ENCODE data around the gene SGF29. TPM values are rescaled to one million over a fixed set of nuclear protein-coding genes. Genes with fewer than 3 reads are reported as not detected.

SGF29 gene
- total RNA-seq, 1 experiment from 2014 or later = 23.5 TPM

GRCh38 chr16:28589930-28590329 is 36.2 kb downstream of the SGF29 start:
- H3K4me1 Mint-ChIP-seq (ENCODE audit: insufficient read depth, unreplicated experiment) = peaks cover 7% of the 10 kb centered on the region
- no peaks in the 10 kb centered on the region for H3K9me3 Mint-ChIP-seq (ENCODE audit: unreplicated experiment)
- no peaks in the 10 kb centered on the region for H3K27me3 Mint-ChIP-seq (ENCODE audit: insufficient read depth, unreplicated experiment)
- no peak for TF ChIP-seq CTCF (IDR thresholded peaks at IDR 0.05; ENCODE audit: unreplicated experiment)
- H3K4me3 Mint-ChIP-seq (ENCODE audit: unreplicated experiment) = no peak overlapping the region
- BruUV-seq (replicated peaks) = no TSS peak
- ChIA-PET POLR2A (no interaction called here), CTCF (no interaction called here)
- H3K36me3 Mint-ChIP-seq (ENCODE audit: insufficient read depth, unreplicated experiment) = peaks cover 23% of the 10 kb centered on the region
- H3K27ac Mint-ChIP-seq (ENCODE audit: low read depth, unreplicated experiment) = no peak overlapping the region
- intact Hi-C loops (cut with micrococcal nuclease) = no loop called here
- no peak for DNase-seq (ENCODE audit: unreplicated experiment)

- TF ChIP-seq CTCF (IDR thresholded peaks at IDR 0.05; ENCODE audit: unreplicated experiment) = no peak
- Mint-ChIP-seq H3K4me3 (ENCODE audit: unreplicated experiment) (no peak overlapping the region), H3K27ac (ENCODE audit: low read depth, unreplicated experiment) (no peak overlapping the region), H3K27me3 (ENCODE audit: insufficient read depth, unreplicated experiment) (no peaks in the 10 kb centered on the region), H3K4me1 (ENCODE audit: insufficient read depth, unreplicated experiment) (peaks cover 7% of the 10 kb centered on the region), H3K36me3 (ENCODE audit: insufficient read depth, unreplicated experiment) (peaks cover 18% of the 10 kb centered on the region), H3K9me3 (ENCODE audit: unreplicated experiment) (no peaks in the 10 kb centered on the region)
- POLR2A ChIA-PET = no interaction called here
- DNase-seq (ENCODE audit: unreplicated experiment) = no peak
- no TSS peak for BruUV-seq (replicated peaks)
- intact Hi-C loops (cut with micrococcal nuclease) = no loop called here
- CTCF ChIA-PET = interaction anchor here (0.8 to 2.0 kb wide), 2 partner anchors 26 to 37 kb away, joined by 3 to 6 read pairs; partner anchors contain the start of gene SGF29
Observed at GRCh38 chr16:28590384-28591340, 36.9 kb downstream of the SGF29 start.

- CTCF ChIA-PET = interaction anchor here (0.8 to 2.0 kb wide), 2 partner anchors 25 to 37 kb away, joined by 3 to 6 read pairs; partner anchors contain the start of gene SGF29
- DNase-seq (ENCODE audit: unreplicated experiment) = no peak
- H3K27ac Mint-ChIP-seq (ENCODE audit: low read depth, unreplicated experiment) = no peak overlapping the region
- no peak overlapping the region for H3K4me3 Mint-ChIP-seq (ENCODE audit: unreplicated experiment)
- no peaks in the 10 kb centered on the region for H3K9me3 Mint-ChIP-seq (ENCODE audit: unreplicated experiment)
- no TSS peak for BruUV-seq (replicated peaks)
- POLR2A ChIA-PET = interaction anchor here (1.2 kb wide), 1 partner anchor 13 kb away, joined by 4 read pairs; no protein-coding TSS in a partner anchor
- intact Hi-C loops (cut with micrococcal nuclease) = no loop called here
- TF ChIP-seq CTCF (IDR thresholded peaks at IDR 0.05; ENCODE audit: unreplicated experiment) = no peak
- H3K4me1 Mint-ChIP-seq (ENCODE audit: insufficient read depth, unreplicated experiment) = peaks cover 10% of the 10 kb centered on the region
- H3K27me3 Mint-ChIP-seq (ENCODE audit: insufficient read depth, unreplicated experiment) = no peaks in the 10 kb centered on the region
- H3K36me3 Mint-ChIP-seq (ENCODE audit: insufficient read depth, unreplicated experiment) = peaks cover 14% of the 10 kb centered on the region
Observed at GRCh38 chr16:28591355-28591754, 37.6 kb downstream of the SGF29 start.

GRCh38 chr16:28592511-28592910 is 38.8 kb downstream of the SGF29 start:
- DNase-seq (ENCODE audit: unreplicated experiment) = no peak
- Mint-ChIP-seq H3K9me3 (ENCODE audit: unreplicated experiment) (no peaks in the 10 kb centered on the region), H3K27me3 (ENCODE audit: insufficient read depth, unreplicated experiment) (no peaks in the 10 kb centered on the region), H3K4me1 (ENCODE audit: insufficient read depth, unreplicated experiment) (peaks cover 5% of the 10 kb centered on the region), H3K36me3 (ENCODE audit: insufficient read depth, unreplicated experiment) (peaks cover 14% of the 10 kb centered on the region), H3K4me3 (ENCODE audit: unreplicated experiment) (no peak overlapping the region), H3K27ac (ENCODE audit: low read depth, unreplicated experiment) (no peak overlapping the region)
- intact Hi-C loops (cut with micrococcal nuclease) = no loop called here
- ChIA-PET CTCF (interaction anchor here (2.0 kb wide), 1 partner anchor 24 kb away, joined by 6 read pairs; no protein-coding TSS in a partner anchor), POLR2A (interaction anchor here (1.2 to 1.4 kb wide), 2 partner anchors 12 to 14 kb away, joined by 4 read pairs; no protein-coding TSS in a partner anchor)
- no peak for TF ChIP-seq CTCF (IDR thresholded peaks at IDR 0.05; ENCODE audit: unreplicated experiment)
- no TSS peak for BruUV-seq (replicated peaks)

Data from MCF 10A (cell line).